HG02884 (cell line): Measurements from ENCODE around the gene ONECUT2.
"Not testable (repeated sequence)": the region's sequence is repeated elsewhere in the genome, so short reads cannot be mapped to it uniquely, and the experiment has no call there.

Experiments used
- ATAC-seq: cut with Tn5 transposase; IDR thresholded peaks from one replicate; pipeline ENCODE4 v1.9.1; 2021; ENCODE audit warnings: mild to moderate bottlenecking, moderate library complexity; ENCODE audit not compliant: unreplicated experiment

ONECUT2 gene

GRCh38 chr18:57445488-57446319 is 10.5 kb downstream of the ONECUT2 start:
- ATAC-seq, result no peak

- ATAC-seq, result no peak
Observed at GRCh38 chr18:57446322-57446721, 11.1 kb downstream of the ONECUT2 start.

DNA sequence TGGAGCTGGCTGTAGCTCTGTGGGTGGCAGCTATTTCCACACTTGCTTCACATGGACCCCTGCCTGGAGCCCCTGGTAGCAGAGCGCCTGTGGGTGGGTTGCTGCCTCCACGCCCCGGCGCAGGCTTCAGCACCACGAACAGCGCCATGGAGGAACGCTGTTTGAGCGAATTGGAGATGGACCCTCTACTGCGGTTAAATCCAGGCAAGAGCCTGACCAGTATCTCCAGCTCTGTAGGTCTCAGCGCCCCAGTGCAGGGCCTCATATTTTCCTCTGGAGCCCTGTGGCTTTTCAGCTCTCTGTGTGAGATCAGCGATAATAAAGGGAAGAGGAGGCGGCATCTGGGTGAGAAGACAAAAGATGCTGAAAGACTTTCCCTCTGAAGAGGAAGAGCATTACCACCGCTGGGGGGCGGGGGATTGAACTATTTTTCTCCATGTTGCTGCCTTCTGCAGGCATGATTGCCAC is 12.0 kb downstream of the ONECUT2 start:
- ATAC-seq, result no peak

- no peak for ATAC-seq
Observed at GRCh38 chr18:57455576-57456129, 20.5 kb downstream of the ONECUT2 start.

DNA sequence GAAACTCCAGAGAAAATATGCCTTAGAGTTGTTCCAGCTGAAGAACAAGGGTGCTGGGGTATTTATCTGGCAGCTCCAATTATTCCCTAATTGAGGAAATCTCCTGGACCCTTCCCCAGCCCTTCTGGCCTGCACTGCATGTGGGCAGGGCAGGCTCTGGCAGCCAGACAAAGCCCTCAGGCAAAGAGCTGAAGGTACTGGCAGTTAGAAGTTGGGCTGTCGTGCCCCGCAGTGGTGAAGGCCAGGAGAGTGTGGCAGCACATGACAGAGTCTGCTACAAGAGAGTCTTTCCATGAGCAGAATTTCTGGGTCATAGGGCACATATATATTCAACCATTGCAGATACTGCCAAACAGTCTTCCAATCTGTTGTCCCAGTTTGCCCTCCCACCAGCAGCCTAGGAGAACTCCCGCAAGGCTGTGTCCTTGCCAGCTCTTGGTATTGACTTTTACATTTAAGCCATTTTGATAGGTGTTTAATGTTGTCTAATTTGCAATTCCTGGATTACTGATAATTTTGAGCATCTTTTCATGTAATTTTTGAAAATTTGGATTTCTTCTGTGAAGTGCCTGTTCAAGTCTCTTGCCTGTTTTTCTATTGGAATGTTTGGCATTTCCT is 26.6 kb downstream of the ONECUT2 start:
- no peak for ATAC-seq

DNA sequence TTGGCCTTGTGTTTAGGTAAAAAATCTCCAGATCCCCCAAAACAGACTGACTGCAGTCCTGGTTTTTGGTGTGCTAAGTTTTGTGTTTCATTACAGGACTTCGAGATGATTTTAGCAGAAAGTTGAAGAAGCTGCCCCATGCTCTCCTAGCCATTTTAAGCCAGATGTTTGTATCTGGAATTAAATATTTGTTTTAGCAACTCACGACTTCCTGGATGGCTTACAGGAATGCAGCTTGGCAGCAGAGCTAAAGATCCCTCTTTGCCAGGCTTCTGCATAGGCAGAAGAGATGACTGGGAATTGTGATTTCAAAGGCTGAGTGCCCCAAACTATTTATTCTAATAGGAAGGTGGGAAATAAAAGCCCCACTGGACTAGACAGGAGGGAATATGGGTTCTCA is 31.1 kb downstream of the ONECUT2 start:
- no peak for ATAC-seq

GRCh38 chr18:57466745-57467409 is 31.7 kb downstream of the ONECUT2 start:
- ATAC-seq, result no peak

DNA sequence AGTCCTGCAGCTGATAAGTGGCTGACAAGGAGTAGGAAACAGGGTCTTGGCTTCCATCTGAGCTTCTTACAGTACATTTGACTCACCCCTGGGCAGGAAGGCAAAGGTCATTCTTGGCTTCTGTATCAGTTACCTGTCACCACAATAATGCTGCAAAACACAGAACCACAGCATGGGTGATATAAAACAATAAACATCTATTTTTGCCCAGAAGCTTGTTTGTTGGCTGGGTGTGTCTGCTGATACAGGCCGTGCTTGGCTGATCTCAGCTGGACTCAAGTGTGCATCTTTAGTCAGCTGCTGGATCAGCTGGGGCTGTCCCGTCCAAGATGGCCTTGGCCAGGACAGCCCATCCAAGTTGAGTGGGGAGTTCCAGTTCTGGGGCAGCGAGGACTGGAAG is 34.7 kb downstream of the ONECUT2 start:
- ATAC-seq, result no peak

- no peak for ATAC-seq
Observed at GRCh38 chr18:57475408-57475807, 40.2 kb downstream of the ONECUT2 start.

DNA sequence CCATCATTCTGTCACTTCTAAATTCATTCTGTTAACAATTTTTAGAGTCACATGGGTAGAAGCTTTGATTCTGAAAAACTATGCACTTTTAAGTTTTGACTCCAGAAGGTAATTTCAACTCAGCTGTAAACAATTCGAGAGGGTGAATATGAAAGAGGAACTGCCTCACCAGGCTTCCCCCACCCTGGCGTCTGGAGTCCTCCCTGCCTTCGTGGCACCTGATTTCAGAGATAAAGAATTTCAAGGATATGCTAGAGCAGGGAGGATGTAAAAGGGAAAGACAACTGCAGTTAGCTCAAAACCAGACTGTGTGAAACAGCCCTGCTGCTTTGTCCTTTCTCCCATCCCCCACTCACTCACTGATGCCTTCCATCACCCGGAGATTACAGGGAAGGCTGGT is 40.7 kb downstream of the ONECUT2 start:
- ATAC-seq, result no peak

- ATAC-seq, result no peak
Observed at GRCh38 chr18:57480733-57481132, 45.6 kb downstream of the ONECUT2 start.

DNA sequence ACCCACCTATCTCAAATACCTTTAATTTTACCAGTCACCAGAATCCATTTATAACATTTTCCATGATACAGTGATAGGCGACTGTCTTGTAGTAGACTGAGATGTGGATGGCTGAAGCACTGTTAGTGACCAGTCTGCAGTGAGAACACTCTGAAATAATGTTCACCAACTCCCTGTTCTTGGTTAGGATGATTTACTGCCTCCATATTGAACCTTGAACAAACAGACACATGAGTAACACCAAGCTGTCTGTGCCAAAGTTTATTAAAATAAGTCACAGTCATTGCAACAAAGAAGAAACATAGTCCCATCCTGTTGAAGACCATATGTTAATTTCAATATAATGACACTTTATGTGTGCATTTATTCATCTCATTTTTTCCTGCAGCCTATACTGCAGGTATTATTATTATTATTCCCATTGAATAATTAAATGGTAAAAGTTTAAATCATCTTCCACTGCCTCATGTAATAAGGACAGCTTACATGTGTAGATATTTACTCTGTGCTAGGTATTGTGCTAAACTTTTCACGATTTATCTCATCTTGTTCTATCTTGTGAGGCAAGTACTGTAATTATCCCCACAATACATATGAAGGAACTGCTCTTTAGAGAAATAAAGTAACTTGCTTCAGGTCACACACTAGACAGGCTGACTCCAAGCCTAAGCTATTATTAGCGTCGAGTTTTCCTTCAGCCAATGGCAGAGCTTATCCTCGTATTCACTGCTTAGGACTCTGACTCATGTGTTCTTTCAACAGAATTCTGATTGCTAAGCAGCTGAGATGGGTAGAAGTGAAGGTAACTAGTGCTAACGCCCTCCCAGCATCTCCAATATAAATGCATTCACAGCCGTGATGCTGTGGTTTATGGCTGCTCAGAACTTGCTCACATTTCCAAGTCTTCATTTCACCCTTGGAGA is 62.5 kb downstream of the ONECUT2 start:
- no peak for ATAC-seq

DNA sequence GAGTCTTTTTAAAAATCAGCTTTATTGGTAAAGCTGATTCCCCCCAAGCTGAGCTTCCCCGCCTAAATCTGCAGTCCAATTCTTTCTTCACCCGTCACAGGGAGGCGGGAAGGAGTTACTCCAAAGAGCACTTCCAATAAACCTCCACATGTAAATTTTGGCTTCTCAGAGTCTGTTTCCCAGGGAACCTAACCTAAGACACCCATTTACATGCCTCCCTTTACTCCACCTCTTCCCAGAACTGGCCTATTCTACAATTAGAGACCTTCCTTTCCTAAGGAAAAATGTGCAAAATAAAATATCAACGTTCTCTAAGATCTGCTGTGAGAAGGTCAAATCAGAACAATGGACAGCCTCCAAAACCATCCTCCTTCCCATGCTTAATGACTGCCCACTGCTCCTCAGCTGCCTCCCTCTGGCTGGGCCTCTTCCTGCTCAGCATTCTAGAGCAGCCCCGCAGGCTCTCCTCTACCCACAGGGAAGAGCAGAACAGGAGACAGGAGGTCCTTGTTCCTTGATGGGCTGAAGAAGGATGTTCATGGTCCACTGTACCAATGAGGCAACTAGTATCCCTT is 63.6 kb downstream of the ONECUT2 start:
- no peak for ATAC-seq

- ATAC-seq, result no peak
Observed at GRCh38 chr18:57502624-57503023, 67.5 kb downstream of the ONECUT2 start.

DNA sequence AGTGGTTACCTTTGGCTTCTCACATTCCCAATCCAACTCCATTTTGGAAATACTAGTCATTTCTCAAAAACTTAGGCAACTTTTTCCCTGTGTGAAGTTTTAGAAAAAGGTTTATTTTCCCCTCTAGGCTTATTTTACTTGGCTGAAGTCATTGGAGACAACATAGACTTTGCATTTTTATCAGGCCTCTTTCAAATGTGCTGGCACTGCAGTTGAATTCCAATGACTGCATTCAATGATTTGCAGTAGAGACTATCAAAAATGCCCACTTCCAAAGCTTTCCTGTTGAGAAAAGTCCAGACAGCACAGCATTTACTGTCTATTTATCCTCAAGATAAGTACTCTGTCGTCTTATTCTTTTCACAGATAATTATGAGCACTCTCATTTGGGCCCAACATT is 70.1 kb downstream of the ONECUT2 start:
- ATAC-seq, result no peak

DNA sequence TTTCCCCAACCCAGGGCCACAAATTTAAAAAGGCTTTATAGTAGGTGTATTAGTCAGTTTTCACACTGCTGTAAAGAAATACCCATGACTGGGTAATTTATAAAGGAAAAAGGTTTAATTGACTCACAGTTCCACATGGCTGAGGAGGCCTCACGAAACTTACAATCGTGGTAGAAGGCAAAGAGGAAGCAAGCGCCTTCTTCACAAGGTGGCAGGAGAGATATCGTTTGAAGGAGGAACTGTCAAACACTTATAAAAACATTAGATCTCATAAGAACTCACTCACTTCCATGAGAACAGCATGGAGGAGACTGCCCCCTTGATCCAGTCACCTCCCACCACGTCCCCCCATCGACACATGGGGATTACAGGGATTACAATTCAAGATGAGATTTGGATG is 80.9 kb downstream of the ONECUT2 start:
- no peak for ATAC-seq

GRCh38 chr18:57518533-57518932 is 83.4 kb downstream of the ONECUT2 start:
- no peak for ATAC-seq

- no peak for ATAC-seq
Observed at GRCh38 chr18:57519668-57520424, 84.7 kb downstream of the ONECUT2 start.

GRCh38 chr18:57522348-57522747 is 87.2 kb downstream of the ONECUT2 start:
- not testable (repeated sequence) for ATAC-seq
